ENCODE measurements around the gene DIP2C.

Gene DIP2C

GRCh38 chr10:555682-556350 lies 133.7 kb downstream of the DIP2C start:
- Histone ChIP-seq H3K4me3 (ENCODE audit: low read depth, low read length) (no peak overlapping the region), H3K9me3 (ENCODE audit: severe bottlenecking) (no peaks in the 10 kb centered on the region), H3K27me3 (ENCODE audit: insufficient read depth, low read depth, severe bottlenecking) (no peaks in the 10 kb centered on the region), H3K36me3 (no peaks in the 10 kb centered on the region), H3K27ac (no peak overlapping the region)
- TF ChIP-seq CTCF (IDR thresholded peaks at IDR 0.05; ENCODE audit: low read depth, low read length) = no peak
- no peak for DNase-seq

GRCh38 chr10:555281-555680 lies 134.2 kb downstream of the DIP2C start:
- Histone ChIP-seq H3K9me3 (ENCODE audit: severe bottlenecking) (no peaks in the 10 kb centered on the region), H3K27me3 (ENCODE audit: insufficient read depth, low read depth, severe bottlenecking) (no peaks in the 10 kb centered on the region)
- TF ChIP-seq CTCF (IDR thresholded peaks at IDR 0.05; ENCODE audit: low read depth, low read length) = no peak

GRCh38 chr10:554182-554848 lies 135.2 kb downstream of the DIP2C start:
- DNase-seq = no peak
- no peaks in the 10 kb centered on the region for H3K9me3 ChIP-seq (ENCODE audit: severe bottlenecking)
- H3K27ac ChIP-seq = no peak overlapping the region
- no peak for TF ChIP-seq CTCF (IDR thresholded peaks at IDR 0.05; ENCODE audit: low read depth, low read length)
- no peaks in the 10 kb centered on the region for H3K36me3 ChIP-seq
- no peaks in the 10 kb centered on the region for H3K27me3 ChIP-seq (ENCODE audit: insufficient read depth, low read depth, severe bottlenecking)
- no peak overlapping the region for H3K4me3 ChIP-seq (ENCODE audit: low read depth, low read length)

More at GRCh38 chr10:555281-555680, 134.2 kb downstream of the DIP2C start:
- Histone ChIP-seq H3K36me3 (no peaks in the 10 kb centered on the region), H3K27ac (no peak overlapping the region), H3K4me3 (ENCODE audit: low read depth, low read length) (no peak overlapping the region)
- DNase-seq = no peak

- H3K27me3 ChIP-seq (ENCODE audit: insufficient read depth, low read depth, severe bottlenecking) = no peaks in the 10 kb centered on the region
- H3K4me3 ChIP-seq (ENCODE audit: low read depth, low read length) = no peak overlapping the region
- H3K36me3 ChIP-seq = no peaks in the 10 kb centered on the region
- TF ChIP-seq CTCF (IDR thresholded peaks at IDR 0.05; ENCODE audit: low read depth, low read length) = no peak
- no peak overlapping the region for H3K27ac ChIP-seq
- DNase-seq = no peak
- no peaks in the 10 kb centered on the region for H3K9me3 ChIP-seq (ENCODE audit: severe bottlenecking)
Observed at GRCh38 chr10:553233-553632, 136.2 kb downstream of the DIP2C start.

- TF ChIP-seq CTCF (IDR thresholded peaks at IDR 0.05; ENCODE audit: low read depth, low read length) = no peak
- H3K4me3 ChIP-seq (ENCODE audit: low read depth, low read length) = no peak overlapping the region
- no peaks in the 10 kb centered on the region for H3K9me3 ChIP-seq (ENCODE audit: severe bottlenecking)
- DNase-seq = no peak
- H3K27ac ChIP-seq = no peak overlapping the region
- H3K27me3 ChIP-seq (ENCODE audit: insufficient read depth, low read depth, severe bottlenecking) = no peaks in the 10 kb centered on the region
- H3K36me3 ChIP-seq = no peaks in the 10 kb centered on the region
Observed at GRCh38 chr10:552679-553078, 136.8 kb downstream of the DIP2C start.

All from WERI-Rb-1 (cell line).